Stimulated activated effector memory CD8-positive, alpha-beta T cell treated with anti-CD3 and anti-CD28 coated beads, Interleukin-12 subunit alpha, Interleukin-12 subunit beta, amount 100 ng/mL, for 72 hours (primary cell): ENCODE measurements around the gene INSC.

Experiments used
- ATAC-seq: fragments of 150-1000 bp; cut with Tn5 transposase; 2 replicates; pipeline ENCODE4 v1.10.0; 2021
- DNase-seq, 2 donors: peaks; one replicate each; pipeline ENCODE4 v3.0.0; 2021 to 2022; ENCODE audit warnings: low spot score in 2 of 2
- H3K27ac Mint-ChIP-seq: one replicate; pipeline ENCODE4 v1.8.0; 2022; ENCODE audit warnings: mild to moderate bottlenecking, mixed read lengths
- H3K36me3 Mint-ChIP-seq: one replicate; pipeline ENCODE4 v1.8.0; 2022; ENCODE audit warnings: mild to moderate bottlenecking, mixed read lengths
- H3K4me1 Mint-ChIP-seq: one replicate; pipeline ENCODE4 v1.8.0; 2022; ENCODE audit warnings: mixed read lengths
- H3K4me3 Mint-ChIP-seq: one replicate; pipeline ENCODE4 v1.8.0; 2022; ENCODE audit warnings: mild to moderate bottlenecking, mixed read lengths
- H3K9me3 Mint-ChIP-seq: one replicate; pipeline ENCODE4 v1.8.0; 2022; ENCODE audit warnings: mixed read lengths

INSC gene

DNA sequence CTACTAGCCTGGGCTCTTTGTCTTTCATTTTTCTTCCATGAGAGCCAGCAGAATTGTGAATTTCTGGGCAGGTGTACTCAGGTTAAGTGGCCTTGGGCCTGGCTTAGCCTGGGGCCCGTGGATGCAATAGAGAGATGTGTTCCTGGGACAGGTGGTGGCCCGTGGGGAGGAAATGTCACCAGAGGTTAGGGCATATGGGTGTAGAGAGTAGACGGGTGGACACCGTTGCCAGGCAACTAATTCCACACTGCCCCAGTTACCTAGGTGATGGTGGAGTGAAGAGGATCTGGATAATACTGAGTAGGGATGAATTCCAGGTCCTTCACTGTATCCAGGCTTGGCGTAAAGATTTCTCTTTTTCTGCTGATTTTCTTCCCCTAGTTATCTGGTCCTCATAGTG lies 175.0 kb downstream of the INSC start:
- H3K4me1 Mint-ChIP-seq = no peaks in the 10 kb centered on the region
- H3K36me3 Mint-ChIP-seq = no peaks in the 10 kb centered on the region
- ATAC-seq (no peak), DNase-seq (no peak)
- no peak overlapping the region for H3K27ac Mint-ChIP-seq
- H3K9me3 Mint-ChIP-seq = no peaks in the 10 kb centered on the region
- no peak overlapping the region for H3K4me3 Mint-ChIP-seq

DNA sequence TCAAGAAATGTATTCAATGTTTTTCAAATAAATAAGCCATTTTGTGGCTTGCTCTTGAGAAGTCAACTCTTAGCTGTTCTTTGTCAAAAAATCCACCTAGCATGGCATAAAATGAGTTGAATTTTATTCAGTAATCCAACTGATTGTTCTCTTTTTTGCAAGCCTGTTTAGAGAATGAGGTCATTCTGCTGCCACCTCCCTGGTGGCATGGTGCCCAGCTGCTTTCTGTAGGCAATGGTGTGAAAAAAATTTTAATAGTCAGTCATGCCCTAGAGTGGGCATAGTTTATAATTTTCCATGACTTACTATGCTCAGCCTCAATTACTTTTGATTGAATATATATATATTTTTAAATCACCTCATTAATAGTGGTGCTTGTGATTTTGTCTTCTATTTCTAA lies 177.2 kb downstream of the INSC start:
- H3K27ac Mint-ChIP-seq = no peak overlapping the region
- no peaks in the 10 kb centered on the region for H3K36me3 Mint-ChIP-seq
- ATAC-seq (no peak), DNase-seq (no peak)
- no peaks in the 10 kb centered on the region for H3K9me3 Mint-ChIP-seq
- H3K4me3 Mint-ChIP-seq = no peak overlapping the region
- H3K4me1 Mint-ChIP-seq = no peaks in the 10 kb centered on the region

DNA sequence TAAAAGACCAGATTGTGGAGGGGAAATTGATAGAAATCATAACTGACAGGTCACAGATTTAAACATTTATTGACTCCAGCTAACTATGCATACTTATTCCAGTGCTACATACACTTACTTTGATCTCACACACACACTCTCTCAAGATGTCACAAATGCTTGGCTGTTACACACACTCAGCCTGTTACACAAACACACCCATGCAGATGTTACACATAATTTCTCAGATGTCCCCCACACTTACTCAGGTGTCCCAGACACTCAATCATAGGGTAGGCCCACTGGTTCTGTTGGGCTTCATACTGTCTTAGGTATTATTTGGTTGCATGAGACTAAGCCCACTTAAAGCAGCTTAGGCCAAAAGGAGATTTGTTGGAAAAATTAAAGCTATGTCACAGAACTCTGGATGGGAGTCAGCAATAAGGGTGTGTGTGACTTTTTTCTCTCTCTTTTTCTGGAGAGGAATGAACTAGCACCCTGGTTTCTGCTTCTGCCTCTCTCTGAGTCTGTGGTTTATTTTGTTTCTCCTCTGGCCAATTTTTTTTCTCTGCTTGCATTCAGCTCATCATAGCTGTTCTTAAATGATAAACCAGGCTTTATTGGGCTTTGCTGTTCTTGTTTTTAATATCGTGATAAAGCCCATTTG lies 179.4 kb downstream of the INSC start:
- Mint-ChIP-seq H3K4me1 (no peaks in the 10 kb centered on the region), H3K36me3 (no peaks in the 10 kb centered on the region), H3K9me3 (no peaks in the 10 kb centered on the region), H3K4me3 (no peak overlapping the region), H3K27ac (no peak overlapping the region)
- ATAC-seq (no peak), DNase-seq (no peak)

DNA sequence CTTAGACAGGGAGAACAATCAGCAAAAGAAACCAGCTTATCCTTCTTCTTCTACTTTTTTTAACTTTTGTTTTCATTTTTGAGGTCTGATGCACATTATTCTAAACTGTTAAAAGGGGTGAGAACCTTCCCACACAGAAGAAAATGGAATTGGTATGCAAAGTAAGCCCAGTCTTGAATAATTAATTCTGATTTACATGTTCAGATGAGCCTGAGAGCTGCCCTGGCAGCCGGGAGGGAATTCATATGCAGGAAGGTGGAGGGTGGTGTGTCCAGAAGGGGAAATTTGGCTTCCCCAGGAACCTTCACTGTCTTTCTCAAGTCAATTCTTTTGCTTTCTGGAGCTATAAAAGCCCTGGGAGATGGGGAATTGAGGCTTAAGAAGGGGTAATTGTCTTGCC lies 181.0 kb downstream of the INSC start:
- Mint-ChIP-seq H3K9me3 (no peaks in the 10 kb centered on the region), H3K4me1 (no peaks in the 10 kb centered on the region), H3K27ac (no peak overlapping the region), H3K4me3 (no peak overlapping the region), H3K36me3 (no peaks in the 10 kb centered on the region)
- no peak for ATAC-seq
- no peak for DNase-seq
